HG02840 (cell line): ENCODE data around the gene TNFRSF6B.

Experiments used
- ATAC-seq: cut with Tn5 transposase; IDR thresholded peaks from one replicate; pipeline ENCODE4 v1.9.1; 2021; ENCODE audit warnings: mild to moderate bottlenecking, moderate library complexity, moderate number of reproducible peaks; ENCODE audit not compliant: unreplicated experiment, low FRiP score

Gene TNFRSF6B

GRCh38 chr20:63734946-63735858 lies 38.8 kb downstream of the TNFRSF6B start:
- ATAC-seq: no peak

GRCh38 chr20:63735859-63736718 lies 39.6 kb downstream of the TNFRSF6B start, which contains the start of gene LIME1:
Gene LIME1, plus strand, starts transcription at chr20:63736664. Its CDS starts 886 bp downstream, at chr20:63737550.
- ATAC-seq: no peak

- no peak for ATAC-seq
These were observed 40.6 kb downstream of the TNFRSF6B start for GRCh38 chr20:63736893-63737694.

GRCh38 chr20:63737695-63737944 lies 41.2 kb downstream of the TNFRSF6B start:
- ATAC-seq: no peak

GRCh38 chr20:63737945-63738686 lies 41.7 kb downstream of the TNFRSF6B start:
- no peak for ATAC-seq

- no peak for ATAC-seq
These were observed 42.3 kb downstream of the TNFRSF6B start for GRCh38 chr20:63738687-63739129.

GRCh38 chr20:63739130-63740069 lies 42.9 kb downstream of the TNFRSF6B start, which contains the start of gene SLC2A4RG:
Gene SLC2A4RG, plus strand, starts transcription at chr20:63739776. Its CDS starts 137 bp downstream, at chr20:63739913.
- peak; percentile 51 for ATAC-seq

- peak; percentile 17 for ATAC-seq
These were observed 43.7 kb downstream of the TNFRSF6B start for GRCh38 chr20:63740070-63740626.

GRCh38 chr20:63740627-63741353 lies 44.3 kb downstream of the TNFRSF6B start:
- ATAC-seq: no peak

- no peak for ATAC-seq
These were observed 44.9 kb downstream of the TNFRSF6B start for GRCh38 chr20:63741354-63741675.

GRCh38 chr20:63741676-63742380 lies 45.4 kb downstream of the TNFRSF6B start:
- no peak for ATAC-seq

GRCh38 chr20:63742381-63743024 lies 46.1 kb downstream of the TNFRSF6B start:
- ATAC-seq: no peak

- ATAC-seq: no peak
These were observed 46.9 kb downstream of the TNFRSF6B start for GRCh38 chr20:63743210-63743970.

GRCh38 chr20:63744158-63744557 lies 47.7 kb downstream of the TNFRSF6B start:
- no peak for ATAC-seq

- no peak for ATAC-seq
These were observed 48.3 kb downstream of the TNFRSF6B start for GRCh38 chr20:63744574-63745423.
